ENCODE results near the gene ZEB1. TPM values are rescaled to one million over a fixed set of nuclear protein-coding genes. Genes with fewer than 3 reads are reported as not detected.

ZEB1 gene
- total and polyA plus RNA-seq, 2 of the 8 experiments (the other 6 are each of a cell fraction or from before 2014, with no cell fraction given): 0.08 to 0.15 TPM

DNA sequence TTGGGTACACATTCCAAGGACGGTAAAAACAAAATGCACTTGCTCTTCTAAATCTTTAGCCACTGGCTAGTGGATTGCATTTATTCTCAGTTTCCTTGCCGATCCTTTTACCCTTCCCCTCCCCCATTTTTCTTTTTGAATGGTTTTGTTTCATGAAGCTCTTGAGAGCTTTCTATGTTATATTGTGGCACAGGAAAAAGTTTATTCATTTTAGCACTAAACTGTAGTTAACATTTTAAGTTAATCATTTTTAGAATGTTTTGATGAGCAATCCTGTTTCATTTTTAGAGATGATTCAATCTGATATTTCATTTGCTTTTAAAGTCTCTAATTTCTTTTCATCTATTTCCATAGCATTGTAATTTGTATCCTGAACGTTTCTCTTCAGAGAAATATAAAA, 24.0 kb downstream of the ZEB1 start:
- H3K79me2 ChIP-seq (ENCODE audit: control insufficient read depth in 1 of 2, insufficient read depth in 2 of 2, low read length in 2 of 2): no peaks in the 10 kb centered on the region
- POLR2A ChIA-PET (ENCODE audit: partially characterized antibody): no interaction called here
- no peaks in the 10 kb centered on the region for H3K36me3 ChIP-seq (ENCODE audit: control insufficient read depth in 2 of 4, insufficient read depth in 4 of 4, low read length in 3 of 4)
- TF ChIP-seq CBX5 (IDR thresholded peaks at IDR 0.05; ENCODE audit: low read depth, low read length): no peak
- TF ChIP-seq, protein P1, sequence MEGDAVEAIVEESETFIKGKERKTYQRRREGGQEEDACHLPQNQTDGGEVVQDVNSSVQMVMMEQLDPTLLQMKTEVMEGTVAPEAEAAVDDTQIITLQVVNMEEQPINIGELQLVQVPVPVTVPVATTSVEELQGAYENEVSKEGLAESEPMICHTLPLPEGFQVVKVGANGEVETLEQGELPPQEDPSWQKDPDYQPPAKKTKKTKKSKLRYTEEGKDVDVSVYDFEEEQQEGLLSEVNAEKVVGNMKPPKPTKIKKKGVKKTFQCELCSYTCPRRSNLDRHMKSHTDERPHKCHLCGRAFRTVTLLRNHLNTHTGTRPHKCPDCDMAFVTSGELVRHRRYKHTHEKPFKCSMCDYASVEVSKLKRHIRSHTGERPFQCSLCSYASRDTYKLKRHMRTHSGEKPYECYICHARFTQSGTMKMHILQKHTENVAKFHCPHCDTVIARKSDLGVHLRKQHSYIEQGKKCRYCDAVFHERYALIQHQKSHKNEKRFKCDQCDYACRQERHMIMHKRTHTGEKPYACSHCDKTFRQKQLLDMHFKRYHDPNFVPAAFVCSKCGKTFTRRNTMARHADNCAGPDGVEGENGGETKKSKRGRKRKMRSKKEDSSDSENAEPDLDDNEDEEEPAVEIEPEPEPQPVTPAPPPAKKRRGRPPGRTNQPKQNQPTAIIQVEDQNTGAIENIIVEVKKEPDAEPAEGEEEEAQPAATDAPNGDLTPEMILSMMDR (IDR thresholded peaks at IDR 0.05; ENCODE audit: control extremely low read depth in 1 of 3, insufficient read depth in 1 of 3, low read depth in 1 of 3, low read length in 3 of 3): no peak
- no peak for TF ChIP-seq SRF (IDR thresholded peaks at IDR 0.05; ENCODE audit: low read depth, low read length)
- TF ChIP-seq ASH2L (IDR thresholded peaks at IDR 0.05; ENCODE audit: low read length): no peak
- no peak for TF ChIP-seq JUND (IDR thresholded peaks at IDR 0.05; ENCODE audit: low read length)
- TF ChIP-seq SIX5 (IDR thresholded peaks at IDR 0.05; ENCODE audit: low read depth, low read length): no peak
- no peak for TF ChIP-seq CEBPB (IDR thresholded peaks at IDR 0.05; ENCODE audit: low read depth, low read length)
- no peak for TF ChIP-seq MAFK (IDR thresholded peaks at IDR 0.05; ENCODE audit: low read depth, low read length)
- TF ChIP-seq SUZ12 (IDR thresholded peaks at IDR 0.05; ENCODE audit: low read length): no peak
- TF ChIP-seq POU5F1 (IDR thresholded peaks at IDR 0.05; ENCODE audit: low read depth, low read length): no peak
- no peak for TF ChIP-seq ATF3 (IDR thresholded peaks at IDR 0.05; ENCODE audit: insufficient read depth, low read depth, low read length)

More for the DNA sequence above, 24.0 kb downstream of the ZEB1 start:
- Histone ChIP-seq H3K4ac (replicated peaks; ENCODE audit: insufficient read length, low read depth, low read length) (no peak overlapping the region), H3K79me1 (ENCODE audit: low read depth, low read length) (no peaks in the 10 kb centered on the region), H4K91ac (replicated peaks; ENCODE audit: insufficient read length, low read length) (no peak overlapping the region), H3K56ac (replicated peaks; ENCODE audit: insufficient read length, low read depth, low read length) (no peak overlapping the region), H2BK120ac (replicated peaks; ENCODE audit: low read depth, low read length) (no peak overlapping the region), H2BK20ac (ENCODE audit: low read length) (no peak overlapping the region), H3K23me2 (ENCODE audit: low read depth, low read length) (no peaks in the 10 kb centered on the region), H3K4me3 (ENCODE audit: extremely low read depth in 1 of 4, insufficient read depth in 2 of 4, low read depth in 3 of 4, low read length in 4 of 4) (no peak overlapping the region), H2BK5ac (ENCODE audit: low read depth, low read length) (no peak overlapping the region), H3K9me3 (ENCODE audit: insufficient read depth in 2 of 2, low read depth in 1 of 2, low read length in 1 of 2) (no peaks in the 10 kb centered on the region), H3K27me3 (replicated peaks in 1 of 4; ENCODE audit: control insufficient read depth in 3 of 4, extremely low read depth in 1 of 4, insufficient read depth in 3 of 4, low read length in 3 of 4) (peaks cover 0 to 1% (median 0%) of the 10 kb centered on the region in 4 experiments; a peak in 1 of 7 replicates), H3K14ac (ENCODE audit: insufficient read length) (no peak overlapping the region), H3K27ac (ENCODE audit: low read depth, low read length) (no peak overlapping the region), H3K23ac (ENCODE audit: insufficient read length) (no peak overlapping the region), H2AFZ (ENCODE audit: low read length) (no peak overlapping the region), H3K4me1 (replicated peaks in 1 of 4; ENCODE audit: control insufficient read depth in 3 of 4, insufficient read depth in 4 of 4, low read length in 3 of 4) (no peaks in the 10 kb centered on the region), H2AK5ac (ENCODE audit: low read depth, low read length) (no peak overlapping the region), H4K20me1 (replicated peaks in 1 of 2; ENCODE audit: control insufficient read depth in 1 of 2, insufficient read depth in 2 of 2, low read length in 2 of 2) (no peaks in the 10 kb centered on the region), H3K9ac (replicated peaks in 1 of 4; ENCODE audit: extremely low read depth in 1 of 4, low read depth in 3 of 4, low read length in 3 of 4) (no peak overlapping the region), H2BK12ac (ENCODE audit: low read depth, low read length) (no peak overlapping the region), H4K8ac (ENCODE audit: extremely low read depth, insufficient read depth, low read length) (no peak overlapping the region), H2BK15ac (ENCODE audit: low read length) (no peak overlapping the region), H4K5ac (ENCODE audit: insufficient read length, low read depth, low read length) (no peak overlapping the region), H3K18ac (ENCODE audit: extremely low read depth, low read length) (no peak overlapping the region), H3K4me2 (ENCODE audit: insufficient read depth in 1 of 2, low read depth in 2 of 2, low read length in 2 of 2) (no peak overlapping the region)
- 77% methylated on average over 3 of the region's 3 CpGs; no CpG with 5 or more reads in 1 of the 2 experiments for WGBS, 2 experiments (ENCODE audit: extremely low coverage in 1 of 2, insufficient coverage in 1 of 2, insufficient read length in 1 of 2, insufficient replicate concordance in 2 of 2, low coverage in 1 of 2, low lambda C conversion rate in 2 of 2, missing lambda C conversion rate in 1 of 2)
- FAIRE-seq: no peak
- no peak for DNase-seq (ENCODE audit: low read depth in 1 of 2, low spot score in 2 of 2)
- CTCF ChIA-PET (ENCODE audit: partially characterized antibody): interaction anchor here (0.9 to 1.4 kb wide), 3 partner anchors 11 to 194 kb away, joined by 3 to 4 read pairs (median 3); no protein-coding TSS in a partner anchor
